Fibroblast of lung (primary cell): ENCODE results near the gene TRIM44. TPM values are rescaled to one million over a fixed set of nuclear protein-coding genes. Genes with fewer than 3 reads are reported as not detected.

ENCODE experiments used
- DNase-seq, 2 donors: peaks; one replicate each; pipeline versions ENCODE4 v3.0.0 to v3.0.0-alpha.2; 2010; ENCODE audit warnings: low read depth in 2 of 2
- H2AFZ ChIP-seq: 2 replicates; pipeline ENCODE4 v1.5.1; 2012; ENCODE audit warnings: low read length, control low read depth, inconsistent platforms
- H3K27ac ChIP-seq: 2 replicates; pipeline ENCODE4 v1.5.1; 2011; ENCODE audit warnings: low read length, control low read depth; ENCODE audit not compliant: insufficient read depth
- H3K27me3 ChIP-seq: 2 replicates; pipeline ENCODE4 v1.5.1; 2011; ENCODE audit warnings: mild to moderate bottlenecking, low read length; ENCODE audit not compliant: control insufficient read depth, insufficient read depth
- H3K36me3 ChIP-seq: 2 replicates; pipeline ENCODE4 v1.5.1; 2011; ENCODE audit warnings: low read length; ENCODE audit not compliant: control insufficient read depth, insufficient read depth
- H3K4me1 ChIP-seq: 2 replicates; pipeline ENCODE4 v1.5.1; 2011; ENCODE audit warnings: low read length; ENCODE audit not compliant: control insufficient read depth, insufficient read depth; ENCODE audit errors: extremely low read depth
- H3K4me2 ChIP-seq: 2 replicates; pipeline ENCODE4 v1.5.1; 2011; ENCODE audit warnings: low read length, control low read depth; ENCODE audit not compliant: insufficient read depth; ENCODE audit errors: extremely low read depth
- H3K4me3 ChIP-seq, 4 experiments: fragments of 200-600 bp in 1 of 4; sonication (generic) in 1 of 4; replicated peaks in 1 of 4; 2 replicates each; pipeline ENCODE4 v1.5.1; 2011 to 2016; ENCODE audit warnings: low read length in 4 of 4, low read depth in 3 of 4, mild to moderate bottlenecking in 3 of 4, control low read depth in 2 of 4, inconsistent platforms in 1 of 4, mixed read lengths in 1 of 4; ENCODE audit not compliant: insufficient read depth in 1 of 4; ENCODE audit errors: control extremely low read depth in 1 of 4
- H3K79me2 ChIP-seq: 2 replicates; pipeline ENCODE4 v1.5.1; 2012; ENCODE audit warnings: mild to moderate bottlenecking, low read length, inconsistent platforms; ENCODE audit not compliant: control insufficient read depth, insufficient read depth
- H3K9ac ChIP-seq: 2 replicates; pipeline ENCODE4 v1.5.1; 2011; ENCODE audit warnings: mild to moderate bottlenecking, low read length, control low read depth; ENCODE audit not compliant: insufficient read depth
- H3K9me3 ChIP-seq: 2 replicates; pipeline ENCODE4 v1.5.1; 2012; ENCODE audit warnings: low read depth, low read length; ENCODE audit not compliant: control insufficient read depth, insufficient read depth
- H4K20me1 ChIP-seq: 2 replicates; pipeline ENCODE4 v1.5.1; 2011; ENCODE audit warnings: low read length; ENCODE audit not compliant: control insufficient read depth, insufficient read depth; ENCODE audit errors: extremely low read depth
- EZH2 ChIP-seq: IDR thresholded peaks from 2 replicates; pipeline ENCODE4 v1.5.1; 2012; ENCODE audit warnings: low read length, control low read depth, mild to moderate bottlenecking; ENCODE audit errors: missing control alignments
- polyA plus RNA-seq, 2 donors: library from polyadenylated mRNA; depleted of rRNA in 1 of 2; stranded (reverse) in 1 of 2; unstranded in 1 of 2; fragments of >200 nt; gene quantifications; 2 replicates each; pipeline ENCODE4 v1.2.1, GENCODE V29; 2011 to 2012; ENCODE audit warnings: missing spikeins in 1 of 2
- total RNA-seq: library from RNA; depleted of rRNA; stranded (reverse); fragments of >200 nt; gene quantifications from 2 replicates; pipeline ENCODE4 v1.2.1, GENCODE V29; 2014
- TF ChIP-seq, protein P1 (sequence below), 2 donors: IDR thresholded peaks in 1 of 2; conservative IDR thresholded peaks in 1 of 2; 1 replicate in 1 of 2; 2 replicates in 1 of 2; pipeline ENCODE4 v1.5.1; 2011 to 2012; ENCODE audit warnings: low read length in 2 of 2, control low read depth in 1 of 2, inconsistent platforms in 1 of 2, low read depth in 1 of 2, mild to moderate bottlenecking in 1 of 2

TRIM44 gene
- total and polyA plus RNA-seq, 2 donors (not counting 1 experiment from before 2014, with no cell fraction given), result 10.4 to 78.3 TPM

- H3K79me2 ChIP-seq, result no peaks in the 10 kb centered on the region
- no peaks in the 10 kb centered on the region for H3K4me1 ChIP-seq
- no peak overlapping the region for H3K4me2 ChIP-seq
- H3K27ac ChIP-seq, result no peak overlapping the region
- no peaks in the 10 kb centered on the region for H3K27me3 ChIP-seq
- H2AFZ ChIP-seq, result no peak overlapping the region
- TF ChIP-seq, protein P1, sequence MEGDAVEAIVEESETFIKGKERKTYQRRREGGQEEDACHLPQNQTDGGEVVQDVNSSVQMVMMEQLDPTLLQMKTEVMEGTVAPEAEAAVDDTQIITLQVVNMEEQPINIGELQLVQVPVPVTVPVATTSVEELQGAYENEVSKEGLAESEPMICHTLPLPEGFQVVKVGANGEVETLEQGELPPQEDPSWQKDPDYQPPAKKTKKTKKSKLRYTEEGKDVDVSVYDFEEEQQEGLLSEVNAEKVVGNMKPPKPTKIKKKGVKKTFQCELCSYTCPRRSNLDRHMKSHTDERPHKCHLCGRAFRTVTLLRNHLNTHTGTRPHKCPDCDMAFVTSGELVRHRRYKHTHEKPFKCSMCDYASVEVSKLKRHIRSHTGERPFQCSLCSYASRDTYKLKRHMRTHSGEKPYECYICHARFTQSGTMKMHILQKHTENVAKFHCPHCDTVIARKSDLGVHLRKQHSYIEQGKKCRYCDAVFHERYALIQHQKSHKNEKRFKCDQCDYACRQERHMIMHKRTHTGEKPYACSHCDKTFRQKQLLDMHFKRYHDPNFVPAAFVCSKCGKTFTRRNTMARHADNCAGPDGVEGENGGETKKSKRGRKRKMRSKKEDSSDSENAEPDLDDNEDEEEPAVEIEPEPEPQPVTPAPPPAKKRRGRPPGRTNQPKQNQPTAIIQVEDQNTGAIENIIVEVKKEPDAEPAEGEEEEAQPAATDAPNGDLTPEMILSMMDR (conservative IDR thresholded peaks at IDR 0.05 in 1 of 2, IDR thresholded peaks at IDR 0.05 in 1 of 2; ENCODE audit: low read depth in 1 of 2, low read length in 2 of 2), result no peak
- no peak for TF ChIP-seq EZH2
- H4K20me1 ChIP-seq, result no peaks in the 10 kb centered on the region
- no peaks in the 10 kb centered on the region for H3K9me3 ChIP-seq
- no peak overlapping the region for H3K9ac ChIP-seq
- H3K4me3 ChIP-seq, result no peak overlapping the region
- no peak for DNase-seq
- no peaks in the 10 kb centered on the region for H3K36me3 ChIP-seq
These were observed 26.6 kb upstream of the TRIM44 start for GRCh38 chr11:35635933-35636332.

GRCh38 chr11:35639591-35640179 lies 22.9 kb upstream of the TRIM44 start:
- Histone ChIP-seq H3K4me3 (no peak overlapping the region), H3K27me3 (no peaks in the 10 kb centered on the region), H3K4me1 (no peaks in the 10 kb centered on the region), H3K4me2 (no peak overlapping the region), H3K9ac (no peak overlapping the region), H3K36me3 (no peaks in the 10 kb centered on the region), H3K9me3 (no peaks in the 10 kb centered on the region), H2AFZ (no peak overlapping the region), H4K20me1 (no peaks in the 10 kb centered on the region), H3K79me2 (no peaks in the 10 kb centered on the region), H3K27ac (no peak overlapping the region)
- DNase-seq, result no peak
- TF ChIP-seq EZH2, result no peak
- TF ChIP-seq, protein P1 (conservative IDR thresholded peaks at IDR 0.05 in 1 of 2, IDR thresholded peaks at IDR 0.05 in 1 of 2; ENCODE audit: low read depth in 1 of 2, low read length in 2 of 2), result no peak

DNA sequence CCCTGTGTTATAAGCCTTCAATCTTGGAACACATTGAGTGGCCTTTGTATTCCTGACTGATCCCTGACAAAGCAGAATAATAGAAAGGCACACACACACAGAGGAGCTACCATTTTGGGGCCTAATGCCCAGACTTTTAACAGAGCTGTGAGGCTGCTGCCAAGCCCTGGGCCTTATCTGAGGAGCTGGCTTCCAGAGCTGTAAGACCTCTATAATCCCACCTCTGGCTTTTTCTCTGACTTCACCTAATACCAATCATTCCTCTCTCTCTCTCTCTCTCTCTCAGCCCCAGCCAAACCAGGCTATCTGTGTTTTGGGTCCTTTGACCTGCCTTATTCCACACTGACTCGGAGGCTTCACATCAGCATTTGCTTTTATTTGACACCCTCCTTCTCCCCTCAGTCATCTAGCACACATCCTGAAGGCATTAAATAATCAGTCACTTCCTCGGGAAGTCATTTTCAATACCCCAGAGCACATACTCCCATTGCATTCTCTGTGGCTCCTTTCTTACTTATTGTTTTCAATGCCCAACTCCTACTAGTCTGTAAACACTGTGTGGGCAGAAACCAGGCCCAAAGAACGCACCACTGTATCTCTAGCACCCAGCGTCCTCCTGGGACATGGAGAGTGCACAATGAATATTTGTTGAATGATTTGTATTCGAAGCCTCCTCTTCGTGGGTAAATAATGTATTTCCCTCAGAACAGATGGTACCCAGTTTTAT lies 21.2 kb upstream of the TRIM44 start:
- no peaks in the 10 kb centered on the region for H3K4me1 ChIP-seq
- H4K20me1 ChIP-seq, result no peaks in the 10 kb centered on the region
- H2AFZ ChIP-seq, result no peak overlapping the region
- H3K4me2 ChIP-seq, result no peak overlapping the region
- no peak overlapping the region for H3K4me3 ChIP-seq
- no peak for TF ChIP-seq EZH2
- TF ChIP-seq, protein P1 (conservative IDR thresholded peaks at IDR 0.05 in 1 of 2, IDR thresholded peaks at IDR 0.05 in 1 of 2; ENCODE audit: low read depth in 1 of 2, low read length in 2 of 2), result no peak
- no peak overlapping the region for H3K27ac ChIP-seq
- H3K79me2 ChIP-seq, result no peaks in the 10 kb centered on the region
- no peak overlapping the region for H3K9ac ChIP-seq
- H3K36me3 ChIP-seq, result no peaks in the 10 kb centered on the region
- H3K27me3 ChIP-seq, result no peaks in the 10 kb centered on the region
- no peaks in the 10 kb centered on the region for H3K9me3 ChIP-seq
- DNase-seq, result peak in 1 of 2 donors; percentile 53
